IPS-11a (cell line): ENCODE measurements around the gene TGIF2.
"Not testable (repeated sequence)": the region's sequence is repeated elsewhere in the genome, so short reads cannot be mapped to it uniquely, and the experiment has no call there.

Source experiments
- H3K4me3 ChIP-seq: one replicate; pipeline ENCODE4 v1.5.1; 2013; ENCODE audit warnings: low read depth, low read length, control low read depth

The TGIF2 gene

DNA sequence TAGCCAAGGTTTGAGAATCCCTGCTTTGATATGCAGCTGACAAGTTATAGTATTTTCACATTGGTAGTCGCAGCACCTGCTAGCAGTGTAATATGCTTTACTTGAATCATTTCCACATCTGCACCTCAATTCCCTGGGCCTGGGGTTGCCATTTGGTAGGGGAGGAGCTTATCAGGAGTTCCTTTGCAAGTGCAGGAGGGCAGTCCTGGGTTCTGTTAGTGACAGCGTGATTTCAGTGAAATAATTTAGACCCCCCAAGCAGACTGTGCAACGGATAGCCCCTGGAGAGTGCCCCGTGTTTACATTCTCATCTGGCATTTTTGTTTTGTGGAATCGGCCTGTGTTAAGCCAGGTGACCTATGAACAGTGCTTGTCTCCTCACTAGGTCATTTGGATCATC is 38.2 kb downstream of the TGIF2 start:
- no peak overlapping the region for H3K4me3 ChIP-seq

DNA sequence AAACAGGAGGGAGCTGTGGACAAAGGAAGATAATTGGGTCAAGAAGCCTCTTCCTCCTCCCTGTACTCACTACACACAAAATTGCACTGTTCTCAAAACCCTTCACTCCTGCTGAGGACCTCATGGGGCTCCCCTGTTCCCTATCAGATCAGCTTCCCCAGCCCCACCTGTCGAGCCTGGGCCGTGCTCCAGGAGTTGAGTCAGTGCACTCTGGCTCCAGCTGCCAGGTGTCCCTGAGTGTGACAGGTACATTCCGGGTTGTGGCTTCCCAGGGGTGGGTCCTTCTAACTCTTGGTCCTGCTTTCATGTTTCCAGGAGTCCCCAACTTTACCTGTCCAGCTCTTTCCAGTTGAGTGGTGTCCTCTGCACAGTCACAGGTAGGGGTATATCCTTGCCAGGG is 40.6 kb downstream of the TGIF2 start:
- H3K4me3 ChIP-seq: no peak overlapping the region

GRCh38 chr20:36614781-36615557 is 41.6 kb downstream of the TGIF2 start:
- H3K4me3 ChIP-seq: no peak overlapping the region

DNA sequence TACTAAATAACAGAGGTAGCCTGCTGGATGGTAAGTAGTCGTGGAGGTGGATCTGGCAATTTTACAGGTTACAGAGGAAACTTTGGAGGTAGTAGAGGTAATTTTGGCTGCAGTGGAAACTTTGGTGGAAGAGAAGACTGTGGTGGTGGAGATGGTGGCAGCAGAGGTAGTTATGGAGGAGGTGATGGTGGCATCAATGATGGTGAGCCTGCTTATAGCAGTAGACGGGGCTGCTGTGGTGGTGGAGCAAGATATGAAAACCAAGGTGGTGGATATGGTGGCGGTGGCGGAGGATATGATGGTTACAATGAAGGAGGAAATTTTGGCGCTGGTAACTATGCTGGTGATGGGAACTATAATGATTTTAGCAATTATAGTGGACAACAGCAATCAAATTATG is 47.5 kb downstream of the TGIF2 start:
- no peak overlapping the region for H3K4me3 ChIP-seq

- H3K4me3 ChIP-seq: no peak overlapping the region
Measured at GRCh38 chr20:36623444-36623843, 50.0 kb downstream of the TGIF2 start.

DNA sequence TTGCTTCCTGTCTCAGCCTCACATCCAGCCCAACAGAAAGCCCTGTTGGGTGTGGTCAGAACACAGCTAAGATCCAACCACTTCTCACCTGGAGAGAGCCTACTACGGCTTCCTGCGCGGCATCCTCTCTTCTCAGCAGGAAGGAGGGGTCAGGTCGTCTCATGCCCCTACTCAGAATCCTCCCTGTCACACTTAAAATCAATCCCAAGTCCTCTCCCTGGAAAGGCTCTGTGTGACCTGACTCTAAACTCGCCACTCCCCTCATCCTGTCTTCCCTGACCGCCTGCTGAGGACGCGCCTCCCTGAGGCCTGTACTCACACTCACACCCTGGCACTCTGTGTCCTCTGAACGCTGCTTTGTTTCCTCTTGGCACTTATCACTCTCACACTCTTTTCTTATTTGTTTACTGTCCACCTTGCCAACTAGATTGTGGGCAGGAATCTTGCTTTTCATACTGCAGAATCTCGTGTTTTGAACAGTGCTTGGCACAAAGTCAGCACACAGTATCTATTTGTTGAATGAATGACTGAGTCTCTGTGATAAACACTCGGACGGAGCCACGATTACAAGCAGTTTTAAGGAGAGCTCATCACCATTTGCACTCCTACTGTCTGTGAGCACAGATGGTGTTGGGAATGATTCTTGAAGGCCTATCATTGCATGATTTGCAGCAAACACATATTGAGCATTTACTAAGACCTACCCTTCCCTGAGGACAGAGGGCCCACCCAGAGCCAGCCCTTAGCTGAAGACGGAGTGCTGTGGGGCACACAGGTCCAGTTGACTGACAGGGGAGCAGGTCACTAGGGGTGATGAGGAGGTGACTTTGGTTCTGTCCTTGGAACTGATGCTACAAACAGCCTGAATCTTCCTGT is 50.9 kb downstream of the TGIF2 start:
- H3K4me3 ChIP-seq: no peak overlapping the region

DNA sequence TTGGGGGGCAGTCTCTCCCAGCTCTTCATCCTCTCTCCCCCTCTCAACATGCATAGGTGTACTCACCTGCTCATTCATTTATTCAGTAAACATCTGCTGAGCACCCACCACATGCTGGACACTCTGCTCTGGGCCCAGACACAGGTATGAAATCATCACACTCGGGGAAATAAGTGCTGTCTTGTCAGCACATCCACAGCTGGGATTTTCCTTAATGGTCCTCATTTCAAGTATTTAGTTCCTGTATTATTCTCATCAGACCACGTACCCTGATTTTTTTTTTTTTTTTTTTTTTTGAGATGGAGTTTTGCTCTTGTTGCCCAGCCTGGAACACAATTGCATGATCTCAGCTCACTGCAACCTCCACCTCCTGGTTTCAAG is 51.5 kb downstream of the TGIF2 start:
- no peak overlapping the region for H3K4me3 ChIP-seq

GRCh38 chr20:36628076-36628475 is 54.7 kb downstream of the TGIF2 start:
- no peak overlapping the region for H3K4me3 ChIP-seq

DNA sequence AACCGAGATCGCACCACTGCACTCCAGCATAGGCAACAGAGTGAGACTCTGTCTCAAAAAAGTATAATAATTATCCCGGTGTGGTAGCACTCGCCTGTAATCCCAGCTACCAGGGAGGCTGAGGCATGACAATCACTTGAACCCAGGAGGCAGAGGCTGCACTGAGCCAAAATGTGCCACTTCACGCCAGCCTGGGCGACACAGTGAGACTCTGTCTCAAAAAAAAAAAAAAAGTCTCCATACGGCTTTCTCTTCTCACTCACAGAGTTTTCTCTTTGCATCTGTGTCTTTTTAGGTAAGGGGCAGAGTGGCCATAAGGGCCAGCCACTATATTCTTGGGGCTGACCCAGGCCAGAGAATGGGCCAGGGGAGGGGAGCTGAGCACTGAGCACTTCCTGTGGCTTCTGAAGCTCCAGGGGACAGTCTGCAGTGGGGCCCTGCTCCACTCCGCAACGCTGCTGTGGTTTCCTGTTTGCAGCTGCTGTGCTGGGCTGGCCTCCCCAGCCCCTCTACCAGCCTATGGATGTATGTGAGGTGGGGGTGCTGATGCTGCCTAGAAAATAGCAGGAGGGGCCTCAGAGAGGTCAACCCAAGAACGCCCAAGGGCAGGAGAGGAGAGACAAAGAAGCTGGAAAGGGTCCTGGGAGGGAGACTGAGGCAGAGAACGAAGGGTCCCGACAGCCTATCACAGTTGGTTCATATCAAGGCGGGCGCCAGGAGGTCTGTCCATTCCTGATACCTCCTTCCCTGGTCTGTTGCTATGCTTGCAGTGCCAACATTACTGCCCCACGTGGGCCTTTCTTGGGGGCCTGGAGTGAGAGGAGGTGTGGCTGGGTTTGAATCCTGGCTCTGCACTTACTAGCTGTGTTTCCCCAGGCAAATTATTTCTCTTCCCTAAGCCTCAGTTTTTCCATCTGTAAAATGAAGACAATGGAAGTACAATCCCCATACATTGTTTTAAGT is 56.6 kb downstream of the TGIF2 start:
- no peak overlapping the region for H3K4me3 ChIP-seq

GRCh38 chr20:36631646-36632045 is 58.2 kb downstream of the TGIF2 start:
- no peak overlapping the region for H3K4me3 ChIP-seq

GRCh38 chr20:36632147-36632486 is 58.7 kb downstream of the TGIF2 start:
- H3K4me3 ChIP-seq: no peak overlapping the region

- H3K4me3 ChIP-seq: no peak overlapping the region
Measured at GRCh38 chr20:36632487-36633284, 59.3 kb downstream of the TGIF2 start.

- H3K4me3 ChIP-seq: no peak overlapping the region
Measured at GRCh38 chr20:36633285-36633772, 59.9 kb downstream of the TGIF2 start.

DNA sequence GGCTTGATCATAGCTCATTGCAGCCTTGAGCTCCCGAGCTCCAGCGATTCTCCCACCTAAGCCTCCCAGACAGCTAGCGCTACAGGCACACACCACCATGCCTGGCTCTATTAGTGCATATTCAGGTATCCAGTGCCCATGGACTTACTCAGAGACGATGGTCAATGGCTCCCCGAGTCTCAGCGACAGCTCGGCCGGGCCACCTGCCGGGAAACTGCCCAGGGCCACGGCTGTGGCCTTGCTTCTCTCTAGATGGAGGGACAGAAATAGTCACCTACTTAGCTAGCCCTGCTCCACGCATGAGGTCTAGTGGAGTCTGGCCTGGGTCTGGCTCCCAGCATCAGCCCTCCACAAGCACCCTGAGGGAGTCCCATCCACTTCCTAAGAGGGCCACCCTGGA is 60.9 kb downstream of the TGIF2 start:
- H3K4me3 ChIP-seq: no peak overlapping the region

DNA sequence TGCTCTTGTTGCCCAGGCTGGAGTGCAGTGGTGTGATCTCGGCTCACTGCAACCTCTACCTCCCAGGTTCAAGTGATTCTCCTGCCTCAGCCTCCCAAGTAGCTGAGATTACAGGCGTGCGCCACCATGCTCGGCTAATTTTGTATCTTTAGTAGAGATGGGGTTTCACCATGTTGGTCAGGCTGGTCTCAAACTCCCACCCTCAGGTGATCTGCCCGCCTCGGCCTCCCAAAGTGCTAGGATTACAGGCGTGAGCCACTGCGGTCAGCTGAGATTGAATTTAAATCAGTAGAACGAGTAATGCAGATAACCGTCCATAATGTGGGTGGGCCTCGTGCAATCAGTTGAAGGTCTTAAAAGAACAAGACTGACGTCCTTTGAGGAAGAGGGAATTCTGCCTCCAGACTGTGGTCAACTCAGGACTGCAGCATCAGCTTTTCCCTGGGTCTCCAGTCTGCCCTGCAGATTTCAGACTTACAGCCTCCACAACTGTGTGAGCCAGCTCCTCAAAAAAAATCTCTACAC is 65.5 kb downstream of the TGIF2 start:
- H3K4me3 ChIP-seq: not testable (repeated sequence)

DNA sequence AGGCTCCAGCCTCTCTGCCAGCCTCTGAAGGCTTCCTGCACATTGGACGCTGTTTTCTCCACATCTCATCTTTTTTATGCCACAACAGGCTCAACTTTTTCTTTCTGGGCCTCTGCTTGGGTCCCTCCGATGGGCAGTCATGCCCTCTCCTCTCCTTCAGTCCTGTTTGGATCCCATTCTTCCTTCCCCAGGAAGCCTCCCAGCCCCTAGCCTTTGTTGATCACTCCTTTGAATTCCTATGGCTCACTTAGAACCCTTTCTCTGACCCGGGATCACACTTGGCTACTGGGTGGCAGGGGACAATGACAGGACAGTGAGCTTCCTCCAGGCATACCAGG is 68.1 kb downstream of the TGIF2 start:
- no peak overlapping the region for H3K4me3 ChIP-seq

- H3K4me3 ChIP-seq: no peak overlapping the region
Measured at GRCh38 chr20:36642136-36642535, 68.7 kb downstream of the TGIF2 start.
